Osteoblast (primary cell): ENCODE measurements around the gene ATOSA. TPM values are rescaled to one million over a fixed set of nuclear protein-coding genes. Genes with fewer than 3 reads are reported as not detected.

Experiments
- DNase-seq: peaks from one replicate; pipeline ENCODE4 v3.0.0; 2011; ENCODE audit warnings: low spot score, mixed read lengths; ENCODE audit not compliant: insufficient read length; ENCODE audit errors: missing footprints
- H2AFZ ChIP-seq: 2 replicates; pipeline ENCODE4 v1.6.0; 2011; ENCODE audit warnings: mild to moderate bottlenecking, low read length
- H3K27ac ChIP-seq: 2 replicates; pipeline ENCODE4 v1.5.1; 2011; ENCODE audit warnings: mild to moderate bottlenecking, low read depth, low read length, moderate library complexity
- H3K27me3 ChIP-seq: 2 replicates; pipeline ENCODE4 v1.6.0; 2012; ENCODE audit warnings: mild to moderate bottlenecking, control low read depth, inconsistent platforms, low read length, moderate library complexity; ENCODE audit not compliant: insufficient read depth
- H3K36me3 ChIP-seq: 2 replicates; pipeline ENCODE4 v1.5.1; 2011; ENCODE audit warnings: mild to moderate bottlenecking, low read length, control low read depth, moderate library complexity; ENCODE audit not compliant: insufficient read depth
- H3K4me1 ChIP-seq: 2 replicates; pipeline ENCODE4 v1.5.1; 2011; ENCODE audit warnings: mild to moderate bottlenecking, low read length, control low read depth, moderate library complexity; ENCODE audit not compliant: insufficient read depth
- H3K4me2 ChIP-seq: 2 replicates; pipeline ENCODE4 v1.6.0; 2011; ENCODE audit warnings: mild to moderate bottlenecking, low read length; ENCODE audit not compliant: insufficient read depth
- H3K4me3 ChIP-seq: fragments of 200-600 bp; sonication (generic); 3 replicates; pipeline ENCODE4 v1.5.1; 2012; ENCODE audit warnings: mild to moderate bottlenecking, low read length, inconsistent platforms; ENCODE audit not compliant: insufficient read depth
- H3K79me2 ChIP-seq: 2 replicates; pipeline ENCODE4 v1.6.0; 2012; ENCODE audit warnings: mild to moderate bottlenecking, low read length, control low read depth, inconsistent platforms; ENCODE audit not compliant: insufficient read depth
- H3K9me3 ChIP-seq: 2 replicates; pipeline ENCODE4 v1.5.1; 2011; ENCODE audit warnings: low read depth, low read length, control low read depth
- H4K20me1 ChIP-seq: 2 replicates; pipeline ENCODE4 v1.6.0; 2012; ENCODE audit warnings: mild to moderate bottlenecking, low read length, control low read depth; ENCODE audit not compliant: insufficient read depth
- total RNA-seq: library from RNA; depleted of rRNA; stranded (reverse); fragments of >200 nt; gene quantifications from 2 replicates; pipeline ENCODE4 v1.2.3, GENCODE V29; 2012
- TF ChIP-seq, protein P1 (sequence below): IDR thresholded peaks from 2 replicates; pipeline ENCODE4 v1.5.1; 2011; ENCODE audit warnings: mild to moderate bottlenecking, low read depth, low read length, moderate library complexity; ENCODE audit errors: extremely low read depth

Gene ATOSA
- total RNA-seq, 1 donor: 34.4 TPM

DNA sequence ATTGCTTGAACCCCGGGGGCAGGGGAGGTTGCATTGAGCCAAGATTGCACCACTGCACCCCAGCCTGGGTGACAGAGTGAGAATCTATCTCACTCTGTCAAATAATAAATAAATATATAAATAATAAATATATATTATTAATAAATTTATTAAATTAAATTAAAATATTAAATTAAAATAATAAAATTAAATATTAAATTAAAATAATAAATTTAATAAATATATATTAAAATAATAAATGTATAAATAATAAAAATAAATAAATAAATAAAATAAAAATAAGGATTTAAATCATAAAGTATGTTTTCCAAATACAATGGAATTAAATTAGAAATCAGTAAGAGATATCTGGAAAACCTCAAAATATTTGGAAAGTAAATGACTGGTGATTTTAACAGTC, 43.3 kb downstream of the ATOSA start:
- H3K27me3 ChIP-seq: no peaks in the 10 kb centered on the region
- H3K27ac ChIP-seq: no peak overlapping the region
- no peak overlapping the region for H2AFZ ChIP-seq
- no peaks in the 10 kb centered on the region for H4K20me1 ChIP-seq
- TF ChIP-seq, protein P1, sequence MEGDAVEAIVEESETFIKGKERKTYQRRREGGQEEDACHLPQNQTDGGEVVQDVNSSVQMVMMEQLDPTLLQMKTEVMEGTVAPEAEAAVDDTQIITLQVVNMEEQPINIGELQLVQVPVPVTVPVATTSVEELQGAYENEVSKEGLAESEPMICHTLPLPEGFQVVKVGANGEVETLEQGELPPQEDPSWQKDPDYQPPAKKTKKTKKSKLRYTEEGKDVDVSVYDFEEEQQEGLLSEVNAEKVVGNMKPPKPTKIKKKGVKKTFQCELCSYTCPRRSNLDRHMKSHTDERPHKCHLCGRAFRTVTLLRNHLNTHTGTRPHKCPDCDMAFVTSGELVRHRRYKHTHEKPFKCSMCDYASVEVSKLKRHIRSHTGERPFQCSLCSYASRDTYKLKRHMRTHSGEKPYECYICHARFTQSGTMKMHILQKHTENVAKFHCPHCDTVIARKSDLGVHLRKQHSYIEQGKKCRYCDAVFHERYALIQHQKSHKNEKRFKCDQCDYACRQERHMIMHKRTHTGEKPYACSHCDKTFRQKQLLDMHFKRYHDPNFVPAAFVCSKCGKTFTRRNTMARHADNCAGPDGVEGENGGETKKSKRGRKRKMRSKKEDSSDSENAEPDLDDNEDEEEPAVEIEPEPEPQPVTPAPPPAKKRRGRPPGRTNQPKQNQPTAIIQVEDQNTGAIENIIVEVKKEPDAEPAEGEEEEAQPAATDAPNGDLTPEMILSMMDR: no peak
- H3K4me3 ChIP-seq: no peak overlapping the region
- peaks cover 4% of the 10 kb centered on the region for H3K36me3 ChIP-seq
- H3K4me2 ChIP-seq: no peak overlapping the region
- no peak for DNase-seq
- H3K79me2 ChIP-seq: no peaks in the 10 kb centered on the region
- peaks cover 4% of the 10 kb centered on the region for H3K4me1 ChIP-seq
- H3K9me3 ChIP-seq: no peaks in the 10 kb centered on the region

Other genes with a start within 250 kb of the ATOSA start
- gene MYO5A, start 150.5 kb downstream of the ATOSA start, total RNA-seq: 54.3 and 73.1 TPM in 2 replicates
- 104 and 114 TPM in 2 replicates for gene ARPP19, start 110.4 kb downstream of the ATOSA start, total RNA-seq
- gene ONECUT1, start 110.9 kb upstream of the ATOSA start, total RNA-seq: not detected in 2 replicates